Activated CD8-positive, alpha-beta memory T cell treated with anti-CD3 and anti-CD28 coated beads, Interleukin-2, amount 50 U/mL, for 1 hour (primary cell): ENCODE results near the gene ELAVL4.

ENCODE experiments used
- DNase-seq: peaks from one replicate; pipeline ENCODE4 v3.0.0-alpha.2; 2020; ENCODE audit errors: extremely low read depth

Gene ELAVL4

DNA sequence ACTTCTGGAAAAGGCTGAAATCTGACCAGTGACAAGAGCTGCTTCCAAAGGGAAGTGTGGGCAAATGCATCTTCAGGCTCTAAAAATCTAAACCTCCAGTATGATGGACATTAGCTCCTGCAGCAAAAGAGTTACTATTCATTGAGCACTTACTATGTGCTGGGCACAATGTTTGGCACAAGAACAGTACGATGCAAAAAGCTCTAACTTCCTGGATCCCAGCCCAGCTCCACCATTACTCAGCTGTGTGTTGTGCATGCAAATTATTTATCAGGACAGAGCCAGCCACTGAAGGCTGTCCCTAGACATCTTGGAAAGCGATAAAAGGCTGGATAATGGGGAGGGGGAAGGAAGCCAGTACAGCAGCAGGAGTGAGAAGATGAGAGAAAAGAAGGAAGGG is 143.5 kb downstream of the ELAVL4 start:
- no peak for DNase-seq
